Mesenchymal stem cell (in vitro differentiated cells and primary cell): ENCODE results near the gene MPV17.

Source experiments
- DNase-seq: peaks from one replicate; pipeline ENCODE4 v3.0.0-alpha.2; 2013
- H2AFZ ChIP-seq: one replicate; pipeline ENCODE4 v1.6.1; 2013; ENCODE audit warnings: low read depth, mild to moderate bottlenecking, control low read depth, inconsistent platforms, low read length, moderate library complexity
- H2AK5ac ChIP-seq: 2 replicates; pipeline ENCODE4 v1.6.1; 2013; ENCODE audit warnings: low read length, moderate library complexity, mild to moderate bottlenecking, inconsistent platforms; ENCODE audit not compliant: severe bottlenecking
- H2BK120ac ChIP-seq: one replicate; pipeline ENCODE4 v1.6.1; 2013; ENCODE audit warnings: low read depth, mild to moderate bottlenecking, inconsistent platforms, low read length, moderate library complexity
- H2BK12ac ChIP-seq, 2 experiments: one replicate each; pipeline ENCODE4 v1.6.1; 2013; ENCODE audit warnings: inconsistent platforms in 2 of 2, low read length in 2 of 2, mild to moderate bottlenecking in 2 of 2, moderate library complexity in 2 of 2, control low read depth in 1 of 2
- H2BK15ac ChIP-seq: one replicate; pipeline ENCODE4 v1.6.1; 2013; ENCODE audit warnings: mild to moderate bottlenecking, low read depth, inconsistent platforms; ENCODE audit not compliant: poor library complexity, severe bottlenecking
- H2BK5ac ChIP-seq: 2 replicates; pipeline ENCODE4 v1.6.1; 2013; ENCODE audit warnings: low read depth, mild to moderate bottlenecking, low read length, control low read depth, inconsistent platforms; ENCODE audit not compliant: poor library complexity, severe bottlenecking
- H3K14ac ChIP-seq, 2 experiments: one replicate each; pipeline ENCODE4 v1.6.1; 2013; ENCODE audit warnings: inconsistent platforms in 2 of 2, low read length in 2 of 2, control low read depth in 1 of 2, mild to moderate bottlenecking in 1 of 2, moderate library complexity in 1 of 2
- H3K18ac ChIP-seq, 2 experiments: one replicate each; pipeline ENCODE4 v1.6.1; 2013; ENCODE audit warnings: inconsistent platforms in 2 of 2, low read length in 2 of 2, control low read depth in 1 of 2, low read depth in 1 of 2, mild to moderate bottlenecking in 1 of 2
- H3K23ac ChIP-seq, 2 experiments: one replicate each; pipeline ENCODE4 v1.6.1; 2013; ENCODE audit warnings: inconsistent platforms in 2 of 2, low read length in 2 of 2, mild to moderate bottlenecking in 2 of 2, moderate library complexity in 2 of 2, control low read depth in 1 of 2
- H3K27ac ChIP-seq: 2 replicates; pipeline ENCODE4 v1.5.1; 2013; ENCODE audit warnings: mild to moderate bottlenecking, moderate library complexity, low read length, control low read depth, inconsistent platforms; ENCODE audit not compliant: poor library complexity, severe bottlenecking
- H3K27me3 ChIP-seq, 2 experiments: 2 replicates each; pipeline versions ENCODE4 v1.6.1 to v1.7.0; 2013; ENCODE audit warnings: low read length in 2 of 2, mild to moderate bottlenecking in 2 of 2, moderate library complexity in 2 of 2, control low read depth in 1 of 2, inconsistent platforms in 1 of 2; ENCODE audit not compliant: control insufficient read depth in 1 of 2, insufficient read depth in 1 of 2
- H3K36me3 ChIP-seq, 2 experiments: 2 replicates each; pipeline versions ENCODE4 v1.6.1 to v1.7.0; 2013; ENCODE audit warnings: low read length in 2 of 2, control low read depth in 1 of 2, inconsistent platforms in 1 of 2, low read depth in 1 of 2, mild to moderate bottlenecking in 1 of 2; ENCODE audit not compliant: insufficient read depth in 2 of 2, control insufficient read depth in 1 of 2
- H3K4ac ChIP-seq, 2 experiments: one replicate each; pipeline ENCODE4 v1.6.1; 2013; ENCODE audit warnings: inconsistent platforms in 2 of 2, low read length in 2 of 2, mild to moderate bottlenecking in 2 of 2, moderate library complexity in 2 of 2, control low read depth in 1 of 2, low read depth in 1 of 2
- H3K4me1 ChIP-seq: 2 replicates; pipeline ENCODE4 v1.6.1; 2013; ENCODE audit warnings: low read depth, low read length, control low read depth; ENCODE audit not compliant: control insufficient read depth, insufficient read depth
- H3K4me2 ChIP-seq: 2 replicates; pipeline ENCODE4 v1.6.1; 2013; ENCODE audit warnings: low read length, mild to moderate bottlenecking, inconsistent platforms; ENCODE audit not compliant: poor library complexity, severe bottlenecking
- H3K4me3 ChIP-seq, 2 experiments: 2 replicates each; pipeline versions ENCODE4 v1.5.1 to v1.7.0; 2013; ENCODE audit warnings: low read length in 2 of 2, mild to moderate bottlenecking in 2 of 2, control low read depth in 1 of 2, low read depth in 1 of 2; ENCODE audit not compliant: insufficient read depth in 1 of 2
- H3K79me1 ChIP-seq: replicated peaks from 2 replicates; pipeline ENCODE4 v1.6.1; 2013; ENCODE audit warnings: mild to moderate bottlenecking, control low read depth, low read length, inconsistent platforms; ENCODE audit not compliant: poor library complexity, severe bottlenecking
- H3K9ac ChIP-seq: 2 replicates; pipeline ENCODE4 v1.7.0; 2013; ENCODE audit warnings: mild to moderate bottlenecking, low read length, moderate library complexity
- H3K9me3 ChIP-seq: 2 replicates; pipeline ENCODE4 v1.7.0; 2013; ENCODE audit warnings: mild to moderate bottlenecking, low read length; ENCODE audit not compliant: control insufficient read depth
- H4K8ac ChIP-seq: one replicate; pipeline ENCODE4 v1.6.1; 2013; ENCODE audit warnings: inconsistent platforms, mild to moderate bottlenecking, low read length, moderate library complexity
- H4K91ac ChIP-seq: one replicate; pipeline ENCODE4 v1.6.1; 2013; ENCODE audit warnings: mild to moderate bottlenecking, low read length, inconsistent platforms
- WGBS: methylation state at CpG from one replicate; pipeline ENCODE4 v1.1.7; 2013; ENCODE audit warnings: mixed read lengths; 5-methylcytosine and 5-hydroxymethylcytosine counted together

MPV17 gene

GRCh38 chr2:27351802-27352598 lies 29.1 kb upstream of the MPV17 start:
- Histone ChIP-seq H3K27ac (no peak overlapping the region), H2AFZ (no peak overlapping the region), H3K9ac (no peak overlapping the region), H4K8ac (no peak overlapping the region), H4K91ac (no peak overlapping the region), H3K18ac (no peak overlapping the region), H2AK5ac (no peak overlapping the region), H3K4me1 (peaks cover 7% of the 10 kb centered on the region), H3K36me3 (peaks cover 2 to 4% of the 10 kb centered on the region in 2 experiments), H3K4me2 (no peak overlapping the region), H2BK5ac (no peak overlapping the region), H2BK15ac (no peak overlapping the region), H3K23ac (no peak overlapping the region), H3K4ac (no peak overlapping the region), H2BK12ac (no peak overlapping the region), H2BK120ac (no peak overlapping the region), H3K4me3 (no peak overlapping the region), H3K27me3 (no peaks in the 10 kb centered on the region), H3K79me1 (peaks cover 7% of the 10 kb centered on the region), H3K9me3 (no peaks in the 10 kb centered on the region), H3K14ac (no peak overlapping the region)
- DNase-seq, result no peak
- WGBS, result 94% methylated on average over 6 of the region's 6 CpGs

DNA sequence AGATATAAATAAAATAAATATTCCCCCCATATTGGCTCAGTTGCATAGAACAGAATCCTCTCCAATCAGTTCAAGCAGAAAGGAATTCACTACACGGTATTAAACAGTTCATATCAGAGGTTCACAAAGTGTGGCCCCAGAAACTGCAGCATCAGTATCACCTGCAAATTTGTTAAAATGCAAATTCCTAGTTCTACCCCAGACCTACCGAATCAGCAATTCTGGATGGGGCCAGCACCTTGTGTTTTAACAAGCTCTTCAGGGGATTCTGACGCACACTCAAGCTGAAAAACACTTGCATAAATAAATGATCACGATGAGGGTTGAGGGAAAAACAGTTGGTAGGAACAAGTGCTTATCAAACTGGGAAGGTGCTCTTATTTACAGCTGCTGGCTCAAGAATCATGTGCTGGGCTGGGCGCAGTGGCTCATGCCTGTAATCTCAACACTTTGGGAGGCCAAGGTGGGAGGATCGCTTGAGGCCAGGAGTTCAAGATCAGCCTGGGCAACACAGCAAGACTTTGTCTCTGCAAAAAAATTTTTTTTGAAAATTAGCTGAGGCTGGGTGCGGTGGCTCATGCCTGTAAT lies 27.3 kb upstream of the MPV17 start:
- H2BK15ac ChIP-seq, result no peak overlapping the region
- H2AK5ac ChIP-seq, result no peak overlapping the region
- no peak overlapping the region for H2BK120ac ChIP-seq
- H2BK12ac ChIP-seq, result no peak overlapping the region
- no peak for DNase-seq
- H3K36me3 ChIP-seq, result peaks cover 2 to 4% of the 10 kb centered on the region in 2 experiments
- no peaks in the 10 kb centered on the region for H3K9me3 ChIP-seq
- H3K23ac ChIP-seq, result no peak overlapping the region
- no peak overlapping the region for H3K9ac ChIP-seq
- H3K79me1 ChIP-seq, result peaks cover 14% of the 10 kb centered on the region
- H3K18ac ChIP-seq, result no peak overlapping the region
- no peak overlapping the region for H2AFZ ChIP-seq
- no peak overlapping the region for H4K8ac ChIP-seq
- no peak overlapping the region for H3K4ac ChIP-seq
- H3K4me2 ChIP-seq, result no peak overlapping the region
- 96% methylated on average over 7 of the region's 7 CpGs for WGBS
- no peaks in the 10 kb centered on the region for H3K27me3 ChIP-seq
- no peak overlapping the region for H3K27ac ChIP-seq
- H4K91ac ChIP-seq, result no peak overlapping the region
- peaks cover 7% of the 10 kb centered on the region for H3K4me1 ChIP-seq
- H2BK5ac ChIP-seq, result no peak overlapping the region
- H3K14ac ChIP-seq, result no peak overlapping the region
- no peak overlapping the region for H3K4me3 ChIP-seq

DNA sequence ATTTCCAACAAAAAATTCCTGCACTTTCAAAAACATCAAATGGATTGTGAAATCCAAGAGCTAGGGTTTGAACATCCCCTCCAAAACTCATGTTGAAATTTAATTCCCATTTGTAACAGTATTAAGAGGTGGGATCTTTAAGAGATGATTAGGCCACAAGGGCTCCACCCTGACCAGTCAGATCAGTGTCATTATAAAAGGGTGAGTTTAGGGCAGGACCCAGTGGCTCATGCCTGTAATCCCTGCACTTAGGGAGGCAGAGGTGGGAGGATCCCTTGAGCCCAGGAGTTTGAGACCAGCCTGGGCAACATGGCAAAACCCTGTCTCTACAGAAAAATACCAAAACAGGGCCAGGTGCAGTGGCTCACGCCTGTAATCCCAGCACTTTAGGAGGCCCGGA lies 24.7 kb upstream of the MPV17 start:
- peaks cover 26% of the 10 kb centered on the region for H3K79me1 ChIP-seq
- no peaks in the 10 kb centered on the region for H3K27me3 ChIP-seq
- no peak overlapping the region for H2BK15ac ChIP-seq
- no peak overlapping the region for H2AK5ac ChIP-seq
- H2BK12ac ChIP-seq, result no peak overlapping the region
- H3K4me3 ChIP-seq, result no peak overlapping the region
- H3K9ac ChIP-seq, result no peak overlapping the region
- no peak overlapping the region for H3K14ac ChIP-seq
- no peak overlapping the region for H2BK120ac ChIP-seq
- DNase-seq, result no peak
- H3K4me2 ChIP-seq, result no peak overlapping the region
- H4K8ac ChIP-seq, result no peak overlapping the region
- no peak overlapping the region for H2BK5ac ChIP-seq
- no peak overlapping the region for H3K4ac ChIP-seq
- no peak overlapping the region for H3K27ac ChIP-seq
- H4K91ac ChIP-seq, result no peak overlapping the region
- H3K18ac ChIP-seq, result no peak overlapping the region
- no peak overlapping the region for H3K23ac ChIP-seq
- no peaks in the 10 kb centered on the region for H3K4me1 ChIP-seq
- H2AFZ ChIP-seq, result no peak overlapping the region
- H3K36me3 ChIP-seq, result peaks cover 6 to 12% of the 10 kb centered on the region in 2 experiments
- WGBS, result 100% methylated on average over 2 of the region's 2 CpGs
- no peaks in the 10 kb centered on the region for H3K9me3 ChIP-seq

DNA sequence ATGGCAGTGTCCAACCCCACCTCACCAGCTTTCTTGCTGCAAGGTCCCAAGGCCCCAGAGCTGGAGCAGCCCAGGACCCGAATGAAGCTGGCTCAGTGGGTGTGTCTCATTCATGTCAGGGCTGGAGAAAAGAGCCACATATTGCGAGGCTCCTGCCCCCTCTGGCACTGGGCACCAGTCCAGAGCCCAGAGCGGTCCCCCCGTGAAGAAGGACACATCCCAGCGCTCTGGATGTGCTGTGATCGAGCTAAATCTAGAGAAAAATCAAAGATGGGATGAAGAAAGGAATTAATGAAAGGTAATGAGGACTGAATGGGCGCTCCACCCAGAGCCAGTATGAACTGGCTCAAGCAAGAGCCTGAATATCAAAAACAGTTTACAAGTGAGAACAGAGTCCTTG lies 13.3 kb upstream of the MPV17 start:
- Histone ChIP-seq H2BK15ac (no peak overlapping the region), H2AK5ac (no peak overlapping the region), H3K9me3 (no peaks in the 10 kb centered on the region), H2BK12ac (no peak overlapping the region), H3K14ac (no peak overlapping the region), H4K91ac (no peak overlapping the region), H2BK5ac (no peak overlapping the region), H4K8ac (no peak overlapping the region), H2BK120ac (no peak overlapping the region), H3K27me3 (no peaks in the 10 kb centered on the region), H3K36me3 (peaks cover 65 to 84% of the 10 kb centered on the region in 2 experiments), H3K23ac (no peak overlapping the region), H3K18ac (no peak overlapping the region), H2AFZ (no peak overlapping the region), H3K4me3 (no peak overlapping the region), H3K79me1 (peaks cover 6% of the 10 kb centered on the region), H3K4me2 (no peak overlapping the region), H3K9ac (no peak overlapping the region), H3K27ac (no peak overlapping the region), H3K4me1 (no peaks in the 10 kb centered on the region), H3K4ac (no peak overlapping the region)
- 98% methylated on average over 6 of the region's 7 CpGs for WGBS
- no peak for DNase-seq
